Measurements from ENCODE around the gene GSTM3. TPM values are rescaled to one million over a fixed set of nuclear protein-coding genes. Genes with fewer than 3 reads are reported as not detected.

The GSTM3 gene
- 24.6 and 38.7 TPM in 2 replicates for total RNA-seq

DNA sequence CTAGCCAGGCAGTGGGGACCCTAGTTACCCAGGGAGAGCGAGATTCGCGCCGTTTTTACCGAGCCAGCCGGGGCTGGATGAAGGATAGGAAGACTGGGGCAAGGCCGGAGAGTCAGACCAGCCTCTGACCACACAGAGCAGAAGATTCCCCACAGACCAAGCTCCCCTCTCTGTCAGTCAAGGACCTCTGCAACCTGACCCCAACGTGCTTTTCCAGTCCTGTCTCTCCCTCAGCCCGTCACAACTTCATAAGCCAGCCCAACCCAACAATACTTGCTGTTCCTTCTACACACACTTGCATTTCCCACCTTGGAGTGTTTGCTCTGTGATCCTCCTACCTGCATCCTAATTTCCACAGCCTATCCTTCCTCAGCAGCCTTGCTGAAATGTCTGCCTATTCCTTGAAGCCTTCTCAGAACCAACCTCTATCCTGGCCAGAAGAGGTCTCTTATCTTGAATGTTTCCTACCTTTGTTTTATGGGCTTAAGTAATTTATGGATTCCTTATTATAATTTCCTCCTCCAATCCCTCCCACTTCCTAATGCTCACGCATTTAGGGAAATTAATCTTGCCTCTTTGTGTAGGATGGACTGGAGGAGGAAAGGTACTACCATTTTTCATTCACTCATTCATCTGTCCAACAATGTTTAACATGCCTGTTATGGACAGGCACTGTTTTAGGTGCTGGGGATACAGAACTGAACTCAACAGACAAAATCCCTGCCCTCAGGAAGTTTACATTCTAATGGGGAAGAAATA is at the start of gene GSTM3:
Gene GSTM3, minus strand, starts transcription at position 424 of the 759 bp plus-strand sequence. CDS start 751 bp downstream, outside the sequence.

DNA sequence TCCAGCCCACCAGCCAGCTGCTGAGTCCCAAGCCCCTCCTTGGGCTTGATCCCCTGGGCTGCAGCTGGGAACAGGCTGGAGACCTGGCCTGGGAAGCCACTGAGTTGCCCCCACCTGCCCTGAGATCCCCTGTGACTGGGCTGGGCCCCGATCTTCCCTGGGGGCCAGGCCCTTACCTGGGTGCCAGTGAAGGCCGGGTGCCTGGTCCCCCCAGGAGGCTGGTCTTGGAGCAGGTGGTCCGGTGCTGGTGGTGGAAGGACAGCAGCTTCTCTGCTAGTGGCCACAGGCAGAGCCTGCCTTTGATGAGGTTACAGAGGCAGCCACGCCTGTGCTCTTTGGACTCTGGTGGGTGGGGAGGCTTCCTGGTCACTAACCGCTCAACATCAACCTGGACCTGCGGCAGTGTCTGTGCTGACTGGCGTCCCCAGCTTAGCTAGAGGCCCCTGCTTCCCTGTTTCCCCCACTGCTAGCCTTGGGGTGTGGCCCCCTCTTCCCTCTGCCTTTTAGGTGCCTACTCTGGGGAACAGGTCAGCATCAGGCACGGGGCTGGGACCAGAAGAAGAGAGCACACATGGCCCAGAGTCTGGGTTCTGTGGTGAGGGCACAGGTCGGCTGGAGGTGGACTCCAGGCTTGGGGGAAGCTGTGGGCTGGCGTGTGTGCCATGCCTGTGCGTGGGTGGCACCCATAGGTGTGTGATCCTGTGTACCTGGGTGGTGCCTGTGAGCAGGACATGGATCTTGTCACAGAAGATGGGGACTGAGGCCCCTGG is 23.0 kb upstream of the GSTM3 start, which contains the start of gene EPS8L3:
Gene EPS8L3, minus strand, starts transcription at position 278 of the 770 bp plus-strand sequence. CDS start 2,174 bp downstream, outside the sequence.

DNA sequence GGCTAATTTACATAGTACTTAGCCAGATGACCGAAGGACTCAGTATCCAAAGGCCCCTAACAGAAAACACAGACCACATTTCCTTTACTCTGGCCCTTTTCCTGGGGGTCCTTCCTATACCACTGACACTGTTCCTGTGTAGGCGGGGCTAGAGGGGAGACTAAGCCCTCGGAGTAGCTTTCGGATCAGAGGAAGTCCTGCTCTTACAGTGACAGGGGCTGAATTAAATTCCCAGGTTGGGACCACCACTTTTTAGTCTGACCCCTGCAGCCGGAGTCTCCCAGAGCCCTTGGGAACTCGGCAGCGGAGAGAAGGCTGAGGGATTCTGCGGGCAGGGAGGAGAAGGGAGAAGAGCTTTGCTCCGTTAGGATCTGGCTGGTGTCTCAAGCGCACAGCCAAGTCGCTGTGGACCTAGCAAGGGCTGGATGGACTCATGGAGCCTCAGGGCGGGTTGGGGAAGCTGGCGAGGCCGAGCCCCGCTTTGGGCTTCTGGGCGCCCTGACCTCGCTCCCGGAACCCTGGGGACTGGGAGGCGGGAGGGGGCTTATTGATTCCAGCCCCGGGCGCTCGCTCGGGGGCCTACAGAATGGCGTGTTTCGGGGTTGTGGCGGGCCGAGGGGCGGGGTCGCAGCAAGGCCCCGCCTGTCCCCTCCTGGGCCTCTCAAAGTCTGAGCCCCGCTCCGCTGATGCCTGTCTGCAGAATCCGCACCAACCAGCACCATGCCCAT is 29.1 kb downstream of the GSTM3 start, which contains the start of gene GSTM5:
Gene GSTM5, plus strand, starts transcription at position 659 of the 728 bp plus-strand sequence. Its CDS starts 62 bp downstream, at position 721.

DNA sequence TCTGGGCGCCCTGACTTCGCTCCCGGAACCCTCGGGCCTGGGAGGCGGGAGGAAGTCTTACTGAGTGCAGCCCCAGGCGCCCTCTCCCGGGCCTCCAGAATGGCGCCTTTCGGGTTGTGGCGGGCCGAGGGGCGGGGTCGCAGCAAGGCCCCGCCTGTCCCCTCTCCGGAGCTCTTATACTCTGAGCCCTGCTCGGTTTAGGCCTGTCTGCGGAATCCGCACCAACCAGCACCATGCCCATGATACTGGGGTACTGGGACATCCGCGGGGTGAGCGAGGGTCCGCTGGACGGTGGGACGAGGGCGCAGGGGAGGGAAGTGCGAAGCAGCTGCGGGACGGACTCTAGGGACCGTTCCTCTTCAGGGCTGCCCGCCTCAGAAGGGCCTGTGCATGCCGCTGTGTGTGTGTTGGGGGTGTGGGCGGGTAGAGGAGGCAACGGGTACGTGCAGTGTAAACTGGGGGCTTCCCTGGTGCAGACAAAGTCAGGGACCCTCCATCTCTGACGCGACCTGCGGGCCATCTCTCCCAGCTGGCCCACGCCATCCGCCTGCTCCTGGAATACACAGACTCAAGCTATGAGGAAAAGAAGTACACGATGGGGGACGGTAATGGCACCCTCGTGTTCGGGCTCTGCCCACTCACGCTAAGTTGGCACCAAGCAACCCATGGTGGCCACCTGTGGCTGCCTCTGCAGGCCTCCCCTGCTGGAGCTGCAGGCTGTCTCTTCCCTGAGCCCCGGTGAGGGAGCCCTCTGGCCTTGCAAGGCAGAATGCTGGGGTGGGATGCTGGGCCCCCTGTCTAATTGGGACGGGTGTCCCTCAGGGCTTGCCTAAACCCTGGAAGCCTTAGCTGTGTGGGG is 53.0 kb downstream of the GSTM3 start, which contains the start of gene GSTM1:
Gene GSTM1, plus strand, starts transcription at position 177 of the 859 bp plus-strand sequence. Its CDS starts 57 bp downstream, at position 234.

Other genes starting within 250 kb of the GSTM3 start
- 3.3 and 4.5 TPM in 2 replicates for gene CYB561D1, start 246.9 kb downstream of the GSTM3 start, total RNA-seq
- 0.65 and 0.76 TPM in 2 replicates for gene AMIGO1, start 231.3 kb downstream of the GSTM3 start, total RNA-seq
- gene GPR61, start 201.2 kb downstream of the GSTM3 start, total RNA-seq: not detected in 2 replicates
- 19.2 and 21.9 TPM in 2 replicates for gene GNAI3, start 192.4 kb downstream of the GSTM3 start, total RNA-seq
- 0.32 TPM in 1 of 2 replicates, not detected in the other for gene GNAT2, start 121.4 kb downstream of the GSTM3 start, total RNA-seq
- 41.3 and 51.7 TPM in 2 replicates for gene AMPD2, start 121.2 kb downstream of the GSTM3 start, total RNA-seq
- gene GSTM4, start 84.9 kb downstream of the GSTM3 start, total RNA-seq: 1.5 and 2.3 TPM in 2 replicates
- gene GSTM2, start 73.0 kb downstream of the GSTM3 start, total RNA-seq: 0.32 and 4.3 TPM in 2 replicates
- 0.32 and 2.6 TPM in 2 replicates for gene GSTM1, start 53.2 kb downstream of the GSTM3 start, total RNA-seq
- gene GSTM5, start 28.8 kb downstream of the GSTM3 start, total RNA-seq: 0.65 and 0.76 TPM in 2 replicates
- gene EPS8L3, start 22.9 kb upstream of the GSTM3 start, total RNA-seq: not detected in 2 replicates
- 3.2 and 33.9 TPM in 2 replicates for gene CSF1, start 169.8 kb upstream of the GSTM3 start, total RNA-seq
- 39.8 and 44.5 TPM in 2 replicates for gene AHCYL1, start 243.7 kb upstream of the GSTM3 start, total RNA-seq